GM19238 (cell line): ENCODE measurements around the gene CHD6.

Source experiments
- DNase-seq: peaks from one replicate; pipeline ENCODE4 v3.0.0; 2011; ENCODE audit warnings: low spot score; ENCODE audit not compliant: insufficient read length

Gene CHD6

DNA sequence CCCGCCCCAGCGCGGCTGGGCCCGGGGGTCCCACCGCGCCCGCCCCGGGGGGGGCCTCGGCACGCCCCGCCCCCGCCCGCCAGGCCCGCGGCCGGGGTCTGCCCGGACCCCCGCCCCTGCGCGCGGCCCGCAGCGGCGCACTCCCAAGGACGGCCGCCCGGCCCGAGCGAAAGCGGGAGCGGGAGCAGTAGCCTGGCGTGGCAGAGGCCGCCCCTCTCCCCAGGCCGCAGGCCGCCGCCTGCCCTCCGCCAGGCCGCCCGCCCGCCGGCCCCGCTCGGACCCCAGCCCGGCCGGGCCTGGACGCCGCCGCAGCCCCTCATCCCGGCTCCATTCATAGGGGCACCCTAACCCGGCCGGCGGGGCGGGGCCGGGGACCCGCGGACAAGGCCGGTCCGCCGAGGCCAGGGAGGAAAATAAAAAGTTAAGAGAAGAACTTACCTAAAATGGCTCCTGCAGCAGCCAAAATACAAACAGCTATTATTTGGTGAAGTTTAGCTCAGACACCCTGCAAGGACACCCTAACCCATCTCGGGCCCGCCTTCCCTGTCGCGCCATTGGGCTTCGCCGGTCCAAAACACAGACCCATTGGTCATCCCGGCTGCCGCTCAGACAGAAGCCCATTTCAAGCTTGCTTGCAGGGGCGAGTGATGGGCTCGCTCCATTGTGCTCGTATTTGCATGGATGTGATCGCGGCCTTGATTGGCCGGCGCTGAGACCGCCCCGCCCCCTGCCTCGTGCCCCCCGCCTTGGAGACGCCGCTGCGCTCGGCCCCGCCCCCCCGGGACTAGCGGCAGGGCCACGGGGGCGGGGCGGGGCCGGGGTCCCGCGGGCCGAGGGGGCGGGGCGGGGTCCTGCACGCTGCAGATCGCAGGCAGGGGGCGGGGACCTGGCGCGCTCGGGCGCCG lies at the start of gene CHD6:
TSS of gene CHD6 (minus strand) at position 476 of the 905 bp plus-strand sequence. CDS start 67,040 bp downstream, outside the sequence.
- peak; percentile 96 for DNase-seq

DNA sequence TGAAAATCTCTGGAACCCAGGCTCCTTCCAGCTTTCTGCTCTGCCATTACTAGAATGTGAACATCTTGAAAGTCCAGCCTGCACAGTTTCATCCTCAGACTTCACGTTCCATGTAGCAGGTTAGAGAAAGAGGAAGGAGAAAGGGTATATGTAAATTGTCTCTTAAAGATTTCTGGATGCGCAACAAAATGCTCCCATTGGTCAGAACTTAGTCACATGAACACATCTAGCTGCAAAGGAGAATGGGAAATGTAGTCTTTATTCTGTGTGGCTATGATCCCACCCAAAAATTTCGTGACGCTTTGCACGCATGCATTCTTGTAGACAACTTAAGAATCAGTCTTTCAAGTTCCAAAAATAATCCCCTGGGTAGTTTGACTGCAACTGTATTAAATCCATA lies 46.4 kb upstream of the CHD6 start:
- DNase-seq = no peak

DNA sequence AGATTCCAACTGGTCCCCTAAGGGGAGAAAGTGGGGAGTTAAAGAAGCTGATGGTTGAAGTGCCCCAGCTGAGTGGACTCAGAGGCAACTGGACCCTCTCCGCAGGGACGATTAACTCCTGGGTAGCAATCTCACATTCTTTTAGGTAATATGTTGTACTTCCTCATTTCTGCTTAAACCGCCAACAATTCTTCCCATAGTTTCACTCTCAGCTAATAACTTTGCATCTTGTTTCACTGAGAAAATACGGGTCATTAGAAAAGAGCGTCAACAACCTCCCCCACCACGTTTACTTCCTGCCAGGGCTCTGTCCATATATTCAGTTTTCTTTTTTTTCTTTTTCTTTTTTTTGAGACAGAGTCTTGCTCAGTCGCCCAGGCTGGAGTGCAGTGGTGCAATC lies 39.5 kb upstream of the CHD6 start:
- no peak for DNase-seq

GRCh38 chr20:41655962-41656618 lies 37.9 kb upstream of the CHD6 start:
- DNase-seq = no peak

DNA sequence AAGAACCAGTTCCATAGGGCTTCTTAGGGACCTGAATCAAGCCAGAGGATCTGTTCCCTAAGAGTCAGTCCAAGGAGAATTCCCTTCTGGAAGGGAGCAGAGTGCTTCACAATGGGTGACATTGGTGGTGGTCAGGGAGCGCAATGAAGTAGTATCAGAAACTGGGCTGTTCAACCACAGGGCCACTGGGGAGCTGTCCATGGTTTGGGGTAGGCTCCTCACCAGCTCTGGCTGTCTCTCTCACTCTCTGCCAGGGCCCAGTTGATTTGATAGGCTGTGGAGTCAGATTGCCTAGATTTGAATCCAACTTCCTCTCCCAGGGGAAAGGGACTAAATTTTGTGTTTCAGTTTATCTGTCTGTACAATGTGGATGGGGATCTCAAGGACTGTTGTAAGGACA lies 36.7 kb upstream of the CHD6 start:
- DNase-seq = no peak

- DNase-seq = no peak
Observed at GRCh38 chr20:41654292-41654691, 36.1 kb upstream of the CHD6 start.

DNA sequence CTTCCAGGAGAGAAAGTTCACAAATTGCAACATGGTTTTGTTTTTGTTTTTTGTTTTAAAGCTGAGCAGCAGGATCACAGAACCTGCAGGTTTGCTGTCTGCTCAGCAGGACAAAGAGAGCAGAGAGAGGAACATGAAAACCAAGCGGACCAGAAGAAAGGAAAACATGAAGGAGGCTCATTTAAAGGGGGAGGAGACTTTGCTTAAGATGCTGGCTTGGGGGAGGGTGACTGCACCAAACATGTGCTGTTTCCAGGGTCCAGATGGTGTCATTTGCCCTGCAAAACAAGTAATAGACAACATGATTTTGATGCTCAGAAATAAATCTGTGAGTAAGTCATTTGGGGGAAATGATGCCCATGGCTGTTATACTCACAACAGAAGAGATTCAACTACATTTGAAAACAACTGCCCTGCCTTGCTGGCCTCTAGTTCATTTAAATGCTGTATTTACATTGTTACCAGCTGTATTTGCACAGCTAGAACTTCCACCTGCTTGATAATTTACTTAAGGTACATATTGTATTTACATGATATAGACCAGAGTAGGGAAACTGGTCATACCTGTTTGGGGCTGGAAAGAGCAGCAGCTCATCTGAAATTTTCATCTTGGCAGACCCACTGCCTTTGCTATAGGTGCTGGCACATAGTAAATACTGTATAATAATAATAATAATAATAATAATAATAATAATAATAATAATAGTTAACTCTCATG lies 32.2 kb upstream of the CHD6 start:
- no peak for DNase-seq

GRCh38 chr20:41649489-41649888 lies 31.3 kb upstream of the CHD6 start:
- no peak for DNase-seq

GRCh38 chr20:41645372-41645771 lies 27.2 kb upstream of the CHD6 start:
- DNase-seq = no peak

- no peak for DNase-seq
Observed at GRCh38 chr20:41643504-41643938, 25.3 kb upstream of the CHD6 start.

DNA sequence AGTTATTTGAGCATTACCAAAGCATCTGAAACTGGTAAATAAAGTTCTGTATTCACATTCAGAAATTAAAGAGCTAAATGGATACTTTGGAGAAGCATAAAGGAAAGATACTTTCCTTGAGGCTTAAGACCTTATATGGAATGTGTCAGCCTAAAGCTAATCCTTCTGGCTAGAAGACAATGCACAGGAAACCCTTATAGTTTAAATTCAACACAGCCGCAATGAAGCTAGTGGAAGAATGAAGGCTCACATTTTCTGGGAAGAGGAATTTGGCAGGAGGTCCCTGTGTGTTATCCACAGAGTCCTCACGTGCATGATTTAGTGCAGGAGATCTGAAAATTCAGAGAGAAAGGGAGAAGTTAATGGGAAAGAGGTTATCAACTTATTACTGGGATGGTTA lies 21.5 kb upstream of the CHD6 start:
- no peak for DNase-seq

- DNase-seq = no peak
Observed at GRCh38 chr20:41638456-41638855, 20.3 kb upstream of the CHD6 start.

DNA sequence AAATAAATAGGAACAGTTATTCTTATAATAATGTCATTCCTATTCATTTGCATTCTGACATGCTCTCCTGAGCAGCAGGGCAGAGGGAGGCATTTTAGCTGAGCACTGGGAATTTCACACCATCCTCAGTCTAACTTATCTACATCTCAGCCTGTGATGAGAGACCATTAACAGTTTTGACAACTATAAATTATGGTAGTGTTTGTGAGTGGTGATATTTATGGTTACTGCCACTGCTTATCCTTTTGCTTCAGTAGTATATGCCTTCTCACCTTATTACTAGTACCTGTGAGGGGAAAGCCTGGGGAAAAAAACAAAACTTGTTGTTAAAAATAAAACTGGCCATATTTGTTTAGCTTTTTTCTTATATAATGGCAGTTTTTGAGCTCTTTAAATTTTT lies 17.0 kb upstream of the CHD6 start:
- no peak for DNase-seq

GRCh38 chr20:41632896-41633295 lies 14.7 kb upstream of the CHD6 start:
- no peak for DNase-seq

GRCh38 chr20:41631826-41632225 lies 13.6 kb upstream of the CHD6 start:
- no peak for DNase-seq

GRCh38 chr20:41630846-41631245 lies 12.7 kb upstream of the CHD6 start:
- no peak for DNase-seq

- no peak for DNase-seq
Observed at GRCh38 chr20:41627611-41628244, 9.6 kb upstream of the CHD6 start.

GRCh38 chr20:41627001-41627495 lies 8.9 kb upstream of the CHD6 start:
- no peak for DNase-seq

DNA sequence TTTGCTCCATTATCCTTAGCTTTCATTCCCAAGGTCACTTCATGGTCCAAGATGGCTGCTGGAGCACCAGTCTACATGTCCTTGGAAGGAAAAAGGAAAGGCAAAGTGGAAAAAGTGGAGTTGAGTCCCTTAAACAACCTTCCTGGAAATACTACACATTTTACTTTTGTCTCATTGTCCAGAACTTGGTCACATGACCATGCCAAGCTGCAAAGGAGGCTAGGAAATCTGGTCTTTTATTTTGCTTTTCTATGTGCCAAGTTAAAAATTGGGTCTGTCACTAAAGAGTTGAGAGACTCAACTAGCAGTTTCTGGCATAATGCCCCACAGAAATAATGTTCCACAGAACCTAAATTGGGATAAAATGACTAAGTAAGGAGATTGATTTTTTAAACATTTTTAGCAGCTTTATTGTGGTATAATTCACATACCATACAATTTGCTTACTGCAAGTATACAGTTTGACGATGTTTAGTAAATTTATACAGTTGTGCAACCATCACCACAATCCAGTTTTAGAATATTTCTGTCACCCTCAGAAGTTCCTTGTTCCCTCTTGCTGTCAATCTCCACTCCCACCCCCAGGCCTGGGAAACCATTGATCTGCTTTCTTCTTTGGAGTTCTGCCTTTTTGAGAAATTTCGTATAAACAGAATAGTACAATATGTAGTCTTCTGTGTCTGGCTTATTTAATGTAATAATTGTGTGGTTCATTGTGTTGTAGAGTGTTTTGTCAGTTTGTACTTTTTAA lies 5.6 kb upstream of the CHD6 start:
- DNase-seq = no peak

DNA sequence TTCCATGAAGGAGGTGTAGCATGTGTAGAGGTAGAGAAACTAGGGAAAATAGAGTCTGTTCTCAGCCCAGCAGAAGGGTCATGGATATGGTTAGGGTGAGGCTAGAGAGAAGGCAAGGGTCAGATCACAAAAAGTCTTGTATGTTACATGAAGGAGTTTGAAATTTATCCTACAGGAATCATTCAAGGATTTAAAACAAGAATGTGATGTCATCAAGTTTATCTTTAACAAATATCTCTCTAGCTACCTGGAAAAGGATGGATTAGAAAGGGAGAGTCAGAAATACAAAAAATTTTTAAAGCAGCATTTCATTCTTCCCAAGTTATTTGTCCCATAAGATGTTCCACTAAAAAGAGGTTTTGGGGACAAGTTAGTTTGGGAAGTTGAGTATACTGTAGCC lies 4.4 kb upstream of the CHD6 start:
- no peak for DNase-seq

- no peak for DNase-seq
Observed at GRCh38 chr20:41621971-41622370, 3.8 kb upstream of the CHD6 start.
